Measurements from ENCODE around the gene GRIN1. TPM values are rescaled to one million over a fixed set of nuclear protein-coding genes. Genes with fewer than 3 reads are reported as not detected.

Gene GRIN1
- total and polyA plus RNA-seq, 10 of the 15 experiments (the other 5 are each of a cell fraction or from before 2014, with no cell fraction given) = 0.05 to 0.10 (median 0.06) TPM; not detected in 6

DNA sequence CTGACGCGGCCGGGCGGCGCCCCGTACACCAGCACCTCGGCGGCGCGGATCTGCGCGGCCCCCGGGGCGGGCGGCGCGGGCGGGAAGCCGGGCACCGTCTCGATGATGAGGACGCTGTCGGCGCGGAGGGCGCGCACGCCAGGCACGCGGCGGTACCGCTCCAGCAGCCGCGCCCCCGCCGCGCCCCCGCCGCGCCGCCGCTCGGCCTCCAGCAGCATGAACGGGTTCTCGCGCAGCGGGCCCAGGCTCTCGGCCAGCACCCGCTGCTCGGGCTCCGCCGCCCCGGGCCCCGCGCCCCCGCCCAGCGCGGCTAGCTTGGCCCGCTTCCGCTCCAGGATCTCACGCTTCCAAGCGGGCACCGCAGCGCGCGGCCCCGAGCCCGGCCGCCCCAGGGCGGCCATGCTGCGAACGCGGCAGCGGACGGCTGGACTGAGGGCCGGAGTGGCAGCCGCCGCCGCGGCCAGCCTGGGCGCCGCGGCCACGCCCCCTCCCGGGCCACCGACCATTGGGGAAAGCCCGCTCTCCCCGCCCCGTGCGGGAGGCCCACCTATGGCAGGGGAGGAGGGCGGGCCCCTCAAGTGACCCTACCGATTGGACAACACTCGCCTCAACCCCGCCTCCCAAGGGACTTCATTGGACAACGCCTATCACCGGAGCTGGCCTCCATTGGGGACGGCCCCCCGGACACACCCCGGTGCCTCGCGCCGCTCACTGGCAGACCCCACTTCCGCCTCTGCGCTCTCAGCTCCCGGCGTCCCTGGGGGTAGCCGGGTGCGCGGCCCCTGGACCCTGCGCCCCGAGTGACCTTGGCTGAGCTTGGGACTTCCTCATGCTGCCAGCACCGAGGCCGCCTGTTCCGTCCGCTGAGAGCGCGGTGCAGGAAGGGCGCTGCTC is 61.6 kb downstream of the GRIN1 start, which contains the start of gene TPRN (continued):
- peak; percentile 74 for TF ChIP-seq SMAD5 (IDR thresholded peaks at IDR 0.05; ENCODE audit: low read depth)
- TF ChIP-seq DPF2 (IDR thresholded peaks at IDR 0.05) = peak; percentile 77
- no peak for TF ChIP-seq ZZZ3 (IDR thresholded peaks at IDR 0.05; ENCODE audit: control insufficient read depth, insufficient read length, low read depth)
- TF ChIP-seq RELA (IDR thresholded peaks at IDR 0.05; ENCODE audit: borderline replicate concordance, partially characterized antibody) = peak; percentile 20
- no peak for TF ChIP-seq ASH2L (IDR thresholded peaks at IDR 0.05; ENCODE audit: borderline replicate concordance, low read depth)
- peak; percentile 30; the same call in 1 of the 2 replicates for TF ChIP-seq NRF1 (conservative IDR thresholded peaks at IDR 0.05; ENCODE audit: low read depth, low read length)
- TF ChIP-seq, protein P1, sequence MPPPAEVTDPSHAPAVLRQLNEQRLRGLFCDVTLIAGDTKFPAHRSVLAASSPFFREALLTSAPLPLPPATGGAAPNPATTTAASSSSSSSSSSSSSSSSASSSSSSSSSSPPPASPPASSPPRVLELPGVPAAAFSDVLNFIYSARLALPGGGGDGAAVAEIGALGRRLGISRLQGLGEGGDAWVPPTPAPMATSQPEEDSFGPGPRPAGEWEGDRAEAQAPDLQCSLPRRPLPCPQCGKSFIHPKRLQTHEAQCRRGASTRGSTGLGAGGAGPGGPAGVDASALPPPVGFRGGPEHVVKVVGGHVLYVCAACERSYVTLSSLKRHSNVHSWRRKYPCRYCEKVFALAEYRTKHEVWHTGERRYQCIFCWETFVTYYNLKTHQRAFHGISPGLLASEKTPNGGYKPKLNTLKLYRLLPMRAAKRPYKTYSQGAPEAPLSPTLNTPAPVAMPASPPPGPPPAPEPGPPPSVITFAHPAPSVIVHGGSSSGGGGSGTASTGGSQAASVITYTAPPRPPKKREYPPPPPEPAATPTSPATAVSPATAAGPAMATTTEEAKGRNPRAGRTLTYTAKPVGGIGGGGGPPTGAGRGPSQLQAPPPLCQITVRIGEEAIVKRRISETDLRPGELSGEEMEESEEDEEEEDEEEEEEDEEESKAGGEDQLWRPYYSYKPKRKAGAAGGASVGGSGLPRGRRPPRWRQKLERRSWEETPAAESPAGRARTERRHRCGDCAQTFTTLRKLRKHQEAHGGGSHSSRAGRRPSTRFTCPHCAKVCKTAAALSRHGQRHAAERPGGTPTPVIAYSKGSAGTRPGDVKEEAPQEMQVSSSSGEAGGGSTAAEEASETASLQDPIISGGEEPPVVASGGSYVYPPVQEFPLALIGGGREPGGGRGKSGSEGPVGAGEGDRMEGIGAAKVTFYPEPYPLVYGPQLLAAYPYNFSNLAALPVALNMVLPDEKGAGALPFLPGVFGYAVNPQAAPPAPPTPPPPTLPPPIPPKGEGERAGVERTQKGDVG (CRISPR knock-in tag; IDR thresholded peaks at IDR 0.05) = no peak
- TF ChIP-seq POLR2AphosphoS5 (IDR thresholded peaks at IDR 0.05; ENCODE audit: low read length) = peak; percentile 84; the same call in 1 of the 2 replicates
- TF ChIP-seq, protein P2, sequence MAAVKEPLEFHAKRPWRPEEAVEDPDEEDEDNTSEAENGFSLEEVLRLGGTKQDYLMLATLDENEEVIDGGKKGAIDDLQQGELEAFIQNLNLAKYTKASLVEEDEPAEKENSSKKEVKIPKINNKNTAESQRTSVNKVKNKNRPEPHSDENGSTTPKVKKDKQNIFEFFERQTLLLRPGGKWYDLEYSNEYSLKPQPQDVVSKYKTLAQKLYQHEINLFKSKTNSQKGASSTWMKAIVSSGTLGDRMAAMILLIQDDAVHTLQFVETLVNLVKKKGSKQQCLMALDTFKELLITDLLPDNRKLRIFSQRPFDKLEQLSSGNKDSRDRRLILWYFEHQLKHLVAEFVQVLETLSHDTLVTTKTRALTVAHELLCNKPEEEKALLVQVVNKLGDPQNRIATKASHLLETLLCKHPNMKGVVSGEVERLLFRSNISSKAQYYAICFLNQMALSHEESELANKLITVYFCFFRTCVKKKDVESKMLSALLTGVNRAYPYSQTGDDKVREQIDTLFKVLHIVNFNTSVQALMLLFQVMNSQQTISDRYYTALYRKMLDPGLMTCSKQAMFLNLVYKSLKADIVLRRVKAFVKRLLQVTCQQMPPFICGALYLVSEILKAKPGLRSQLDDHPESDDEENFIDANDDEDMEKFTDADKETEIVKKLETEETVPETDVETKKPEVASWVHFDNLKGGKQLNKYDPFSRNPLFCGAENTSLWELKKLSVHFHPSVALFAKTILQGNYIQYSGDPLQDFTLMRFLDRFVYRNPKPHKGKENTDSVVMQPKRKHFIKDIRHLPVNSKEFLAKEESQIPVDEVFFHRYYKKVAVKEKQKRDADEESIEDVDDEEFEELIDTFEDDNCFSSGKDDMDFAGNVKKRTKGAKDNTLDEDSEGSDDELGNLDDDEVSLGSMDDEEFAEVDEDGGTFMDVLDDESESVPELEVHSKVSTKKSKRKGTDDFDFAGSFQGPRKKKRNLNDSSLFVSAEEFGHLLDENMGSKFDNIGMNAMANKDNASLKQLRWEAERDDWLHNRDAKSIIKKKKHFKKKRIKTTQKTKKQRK (IDR thresholded peaks at IDR 0.05; ENCODE audit: low read depth, low read length) = peak; percentile 79
- no peak for TF ChIP-seq TCF7 (IDR thresholded peaks at IDR 0.05; ENCODE audit: borderline replicate concordance)
- no peak for TF ChIP-seq TCF3 (IDR thresholded peaks at IDR 0.05; ENCODE audit: borderline replicate concordance, insufficient read depth, low read depth, low read length)
- TF ChIP-seq MXI1 (IDR thresholded peaks at IDR 0.05; ENCODE audit: low read depth, low read length) = peak; percentile 65
- TF ChIP-seq, protein P3, sequence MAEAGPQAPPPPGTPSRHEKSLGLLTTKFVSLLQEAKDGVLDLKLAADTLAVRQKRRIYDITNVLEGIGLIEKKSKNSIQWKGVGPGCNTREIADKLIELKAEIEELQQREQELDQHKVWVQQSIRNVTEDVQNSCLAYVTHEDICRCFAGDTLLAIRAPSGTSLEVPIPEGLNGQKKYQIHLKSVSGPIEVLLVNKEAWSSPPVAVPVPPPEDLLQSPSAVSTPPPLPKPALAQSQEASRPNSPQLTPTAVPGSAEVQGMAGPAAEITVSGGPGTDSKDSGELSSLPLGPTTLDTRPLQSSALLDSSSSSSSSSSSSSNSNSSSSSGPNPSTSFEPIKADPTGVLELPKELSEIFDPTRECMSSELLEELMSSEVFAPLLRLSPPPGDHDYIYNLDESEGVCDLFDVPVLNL (IDR thresholded peaks at IDR 0.05; ENCODE audit: low read depth, low read length) = peak; percentile 14; the same call in 1 of the 2 replicates
- no peak for TF ChIP-seq EP300 (IDR thresholded peaks at IDR 0.05; ENCODE audit: borderline replicate concordance in 1 of 2, control insufficient read depth in 1 of 2, low read depth in 2 of 2, low read length in 2 of 2)
- no peak for TF ChIP-seq BMI1 (IDR thresholded peaks at IDR 0.05; ENCODE audit: borderline replicate concordance)
- no peak for TF ChIP-seq HDAC2 (IDR thresholded peaks at IDR 0.05)
- TF ChIP-seq, protein P4, sequence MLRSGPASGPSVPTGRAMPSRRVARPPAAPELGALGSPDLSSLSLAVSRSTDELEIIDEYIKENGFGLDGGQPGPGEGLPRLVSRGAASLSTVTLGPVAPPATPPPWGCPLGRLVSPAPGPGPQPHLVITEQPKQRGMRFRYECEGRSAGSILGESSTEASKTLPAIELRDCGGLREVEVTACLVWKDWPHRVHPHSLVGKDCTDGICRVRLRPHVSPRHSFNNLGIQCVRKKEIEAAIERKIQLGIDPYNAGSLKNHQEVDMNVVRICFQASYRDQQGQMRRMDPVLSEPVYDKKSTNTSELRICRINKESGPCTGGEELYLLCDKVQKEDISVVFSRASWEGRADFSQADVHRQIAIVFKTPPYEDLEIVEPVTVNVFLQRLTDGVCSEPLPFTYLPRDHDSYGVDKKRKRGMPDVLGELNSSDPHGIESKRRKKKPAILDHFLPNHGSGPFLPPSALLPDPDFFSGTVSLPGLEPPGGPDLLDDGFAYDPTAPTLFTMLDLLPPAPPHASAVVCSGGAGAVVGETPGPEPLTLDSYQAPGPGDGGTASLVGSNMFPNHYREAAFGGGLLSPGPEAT (IDR thresholded peaks at IDR 0.05; ENCODE audit: low read depth) = no peak
- peak; percentile 22; the same call in 1 of the 2 replicates for TF ChIP-seq TBL1XR1 (IDR thresholded peaks at IDR 0.05; ENCODE audit: low read depth, low read length)
- peak; percentile 45 for TF ChIP-seq KLF5 (IDR thresholded peaks at IDR 0.05; ENCODE audit: partially characterized antibody)
- TF ChIP-seq CREB1 (IDR thresholded peaks at IDR 0.05; ENCODE audit: low read depth) = no peak
